Astrocyte (in vitro differentiated cells and primary cell): ENCODE measurements around the gene NDST4.

Source experiments
- CTCF ChIP-seq: IDR thresholded peaks from 2 replicates; pipeline ENCODE4 v1.5.1; 2011; ENCODE audit warnings: low read depth, mild to moderate bottlenecking, inconsistent platforms, low read length, moderate library complexity; ENCODE audit not compliant: insufficient read depth
- EZH2 ChIP-seq: IDR thresholded peaks from 2 replicates; pipeline ENCODE4 v1.6.1; 2012; ENCODE audit warnings: mild to moderate bottlenecking, low read length, inconsistent platforms; ENCODE audit not compliant: insufficient read depth

GRCh38 chr4:114813961-114814360, 299.5 kb downstream of the NDST4 start:
- TF ChIP-seq CTCF = no peak
- TF ChIP-seq EZH2 = no peak
